HepG2 (cell line): ENCODE data around the gene C19orf73. TPM values are rescaled to one million over a fixed set of nuclear protein-coding genes. Genes with fewer than 3 reads are reported as not detected.

ENCODE experiments used
- ATAC-seq: fragments of 200-7000 bp; cut with Tn5 transposase; 3 replicates; pipeline ENCODE4 v1.9.1; 2020; ENCODE audit warnings: mild to moderate bottlenecking, moderate library complexity
- BruUV-seq: library from RNA; stranded (reverse); fragments of 400-500 nt; replicated peaks from 2 replicates; lab custom pipeline; 2021; lab: Mats Ljungman, UMichigan
- CTCF ChIA-PET: fragments of 300-600 bp; formaldehyde crosslinking; extraction: SDS; loops from one replicate; lab custom pipeline; 2021; ENCODE audit warnings: low total read pairs, inconsistent platforms, low intra/inter-chr PET ratio; lab: Yijun Ruan, JAX
- POLR2A ChIA-PET: fragments of 350-600 bp; sonication (Branson Sonifier 250); formaldehyde crosslinking; loops from one replicate; lab custom pipeline; 2020; ENCODE audit warnings: antibody characterized with exemption, inconsistent platforms; lab: Yijun Ruan, JAX
- DNase-seq: peaks from one replicate; pipeline ENCODE4 v3.0.0-alpha.2; 2015; ENCODE audit warnings: low spot score
- FAIRE-seq: peaks from 3 replicates; lab custom pipeline; 2011; peaks lifted over from hg19 to GRCh38; lab: Jason Lieb, UNC
- H2AFZ ChIP-seq: one replicate; pipeline ENCODE4 v1.6.1; 2011; ENCODE audit warnings: low read length, inconsistent platforms
- H3K27ac ChIP-seq: fragments of 300-600 bp; 3 replicates; pipeline ENCODE4 v1.8.0; 2011; ENCODE audit warnings: mixed run types, mild to moderate bottlenecking, mixed read lengths, low read length, inconsistent platforms; ENCODE audit not compliant: insufficient read depth; ENCODE audit errors: extremely low read length
- H3K27me3 ChIP-seq, 2 experiments: fragments of 200-600 bp in 1 of 2; 2 replicates in 1 of 2; 3 replicates in 1 of 2; pipeline versions ENCODE4 v1.6.0 to v1.8.0; 2011; ENCODE audit warnings: low read length in 2 of 2, mild to moderate bottlenecking in 2 of 2, moderate library complexity in 2 of 2, inconsistent platforms in 1 of 2; ENCODE audit not compliant: insufficient read depth in 2 of 2, control insufficient read depth in 1 of 2
- H3K36me3 ChIP-seq, 2 experiments: fragments of 200-600 bp in 1 of 2; replicated peaks in 1 of 2; 2 replicates in 1 of 2; 3 replicates in 1 of 2; pipeline versions ENCODE4 v1.5.1 to v1.8.0; 2011; ENCODE audit warnings: low read length in 2 of 2, inconsistent platforms in 1 of 2; ENCODE audit not compliant: insufficient read depth in 2 of 2, control insufficient read depth in 1 of 2
- H3K4me1 ChIP-seq: 2 replicates; pipeline ENCODE4 v1.5.1; 2012; ENCODE audit warnings: low read length, inconsistent platforms; ENCODE audit not compliant: insufficient read depth
- H3K4me2 ChIP-seq: 2 replicates; pipeline ENCODE4 v1.6.0; 2011; ENCODE audit warnings: low read depth, low read length, inconsistent platforms
- H3K4me3 ChIP-seq, 3 experiments: fragments of 200-600 bp in 1 of 3; sonication (generic), shearing (Covaris generic) in 1 of 3; replicated peaks in 1 of 3; 2 replicates each; pipeline ENCODE4 v1.5.1; 2011 to 2016; ENCODE audit warnings: low read length in 3 of 3, inconsistent platforms in 2 of 3, low read depth in 2 of 3, mild to moderate bottlenecking in 2 of 3, control low read depth in 1 of 3, mixed read lengths in 1 of 3; ENCODE audit not compliant: insufficient read depth in 1 of 3
- H3K79me2 ChIP-seq: one replicate; pipeline ENCODE4 v1.6.1; 2011; ENCODE audit warnings: low read length, inconsistent platforms; ENCODE audit not compliant: insufficient read depth
- H3K9ac ChIP-seq: 2 replicates; pipeline ENCODE4 v1.6.0; 2011; ENCODE audit warnings: mild to moderate bottlenecking, low read depth, low read length, inconsistent platforms; ENCODE audit not compliant: insufficient read depth
- H3K9me3 ChIP-seq: 2 replicates; pipeline ENCODE4 v1.5.1; 2012; ENCODE audit warnings: mild to moderate bottlenecking, low read length
- H4K20me1 ChIP-seq: 2 replicates; pipeline ENCODE4 v1.6.0; 2011; ENCODE audit warnings: inconsistent platforms, mild to moderate bottlenecking, low read length, moderate library complexity; ENCODE audit not compliant: insufficient read depth
- BORCS8-MEF2B ChIP-seq: sonication (generic); formaldehyde crosslinking; IDR thresholded peaks from 2 replicates; pipeline ENCODE4 v1.8.0; 2022; ENCODE audit warnings: mild to moderate bottlenecking, missing genetic modification reagents
- CCAR2 ChIP-seq: fragments of 200-400 bp; formaldehyde crosslinking; optimal IDR thresholded peaks from 2 replicates; pipeline ENCODE3; 2018; ENCODE audit warnings: low read depth, mild to moderate bottlenecking, low read length, moderate library complexity
- CTCF ChIP-seq: sonication (generic); formaldehyde crosslinking; IDR thresholded peaks from 2 replicates; pipeline ENCODE4 v1.5.0; 2020; ENCODE audit warnings: mild to moderate bottlenecking, missing genetic modification reagents, moderate library complexity
- HOXA5 ChIP-seq: sonication (generic); formaldehyde crosslinking; IDR thresholded peaks from 2 replicates; pipeline ENCODE4 v1.4.0; 2020; ENCODE audit warnings: missing genetic modification reagents
- KDM2A ChIP-seq: sonication (generic); formaldehyde crosslinking; IDR thresholded peaks from 2 replicates; pipeline ENCODE4 v1.4.0; 2020; ENCODE audit warnings: low read depth, missing genetic modification reagents, borderline replicate concordance
- KLF13 ChIP-seq: sonication (generic); formaldehyde crosslinking; IDR thresholded peaks from 2 replicates; pipeline ENCODE4 v1.4.0; 2020; ENCODE audit warnings: mild to moderate bottlenecking, missing genetic modification reagents
- MTA3 ChIP-seq: sonication (generic); formaldehyde crosslinking; IDR thresholded peaks from 2 replicates; pipeline ENCODE4 v1.4.0; 2020; ENCODE audit warnings: missing genetic modification reagents
- NFE2L2 ChIP-seq: fragments of 150-350 bp; IDR thresholded peaks from 2 replicates; pipeline ENCODE4 v1.6.1; 2014; ENCODE audit warnings: low read length
- PHF5A ChIP-seq: IDR thresholded peaks from one replicate; pipeline ENCODE4 v1.6.1; 2018; ENCODE audit warnings: low read depth, missing genetic modification reagents; ENCODE audit not compliant: unreplicated experiment
- RAD21 ChIP-seq: fragments of 450-650 bp; formaldehyde crosslinking; IDR thresholded peaks from 2 replicates; pipeline ENCODE4 v1.5.0; 2020; ENCODE audit warnings: mild to moderate bottlenecking
- RBM22 ChIP-seq: fragments of 200-400 bp; formaldehyde crosslinking; optimal IDR thresholded peaks from 2 replicates; pipeline ENCODE3; 2017; ENCODE audit warnings: mild to moderate bottlenecking, low read length, moderate library complexity
- STAG1 ChIP-seq: sonication (generic); formaldehyde crosslinking; IDR thresholded peaks from 2 replicates; pipeline ENCODE4 v1.4.0; 2020; ENCODE audit warnings: missing genetic modification reagents
- XRCC5 ChIP-seq: fragments of 200-400 bp; formaldehyde crosslinking; optimal IDR thresholded peaks from 2 replicates; pipeline ENCODE3; 2017; ENCODE audit warnings: mild to moderate bottlenecking, low read length
- ZBTB33 ChIP-seq: sonication (generic); formaldehyde crosslinking; IDR thresholded peaks from 2 replicates; pipeline ENCODE4 v1.4.0; 2020; ENCODE audit warnings: missing genetic modification reagents
- ZFP41 ChIP-seq: sonication (generic); formaldehyde crosslinking; IDR thresholded peaks from 2 replicates; pipeline ENCODE4 v1.4.0; 2020; ENCODE audit warnings: mild to moderate bottlenecking, missing genetic modification reagents, borderline replicate concordance
- ZNF335 ChIP-seq: sonication (generic); formaldehyde crosslinking; IDR thresholded peaks from 2 replicates; pipeline ENCODE4 v1.4.0; 2020; ENCODE audit warnings: missing genetic modification reagents
- ZNF552 ChIP-seq: sonication (generic); formaldehyde crosslinking; IDR thresholded peaks from 2 replicates; pipeline ENCODE4 v1.9.0; 2022; ENCODE audit warnings: missing genetic modification reagents, mild to moderate bottlenecking, borderline replicate concordance
- WGBS: methylation state at CpG from one replicate; pipeline ENCODE4 v1.1.6; 2017; ENCODE audit warnings: low lambda C conversion rate; 5-methylcytosine and 5-hydroxymethylcytosine counted together
- in situ Hi-C: cut with HindIII; loops from 2 replicates; pipeline ENCODE4 v1.10.0; 2017; ENCODE audit warnings: low pct_unique_long_range_greater_than_20kb; ENCODE audit not compliant: extremely low pct_ligation_motif_present
- intact Hi-C: fragments of 100-400 bp; cut with micrococcal nuclease; formaldehyde crosslinking; loops from one replicate; pipeline ENCODE4 v1.10.0; 2022; ENCODE audit not compliant: unreplicated experiment
- polyA plus RNA-seq, 8 experiments: library from polyadenylated mRNA; depleted of rRNA in 3 of 8; stranded (reverse) in 7 of 8; unstranded in 1 of 8; fragments of >200 nt; fragmentation: Illumina TruSeq in 4 of 8; extraction: Trizol in 4 of 8; gene quantifications; 2 replicates each; pipeline versions ENCODE4 v1.2.1 to v1.2.3, GENCODE V29; 2011 to 2016; ENCODE audit warnings: low read depth in 4 of 8, missing spikeins in 1 of 8, mixed read lengths in 1 of 8; ENCODE audit not compliant: insufficient read depth in 1 of 8
- total RNA-seq, 5 experiments: library from RNA; depleted of rRNA; stranded (reverse); fragments of >200 nt; fragmentation: Illumina TruSeq; extraction: Trizol; gene quantifications; 2 replicates each; pipeline ENCODE4 v1.2.3, GENCODE V29; 2016; ENCODE audit warnings: low read depth in 1 of 5

Gene C19orf73
- total and polyA plus RNA-seq, 2 of the 13 experiments (the other 11 are each of a cell fraction or from before 2014, with no cell fraction given), result 1.4 to 1.5 TPM

- ChIA-PET POLR2A (interaction anchor here (1.2 to 1.4 kb wide), 3 partner anchors 9 to 113 kb away, joined by 4 read pairs; partner anchors contain the start of genes GYS1 and RUVBL2), CTCF (interaction anchor here (1.1 to 1.8 kb wide), 2 partner anchors 9 to 38 kb away, joined by 4 to 7 read pairs; no protein-coding TSS in a partner anchor)
- no TSS peak for BruUV-seq
- in situ Hi-C loops, result no loop called here
- FAIRE-seq (peak; percentile 76), ATAC-seq (peak; percentile 75), DNase-seq (peak; percentile 59)
- Histone ChIP-seq H3K27ac (no peak overlapping the region), H3K9me3 (no peaks in the 10 kb centered on the region), H3K9ac (no peak overlapping the region), H2AFZ (no peak overlapping the region), H3K36me3 (peaks cover 21 to 70% of the 10 kb centered on the region in 2 experiments; a peak in 4 of 5 replicates), H3K4me1 (no peaks in the 10 kb centered on the region), H4K20me1 (peaks cover 20% of the 10 kb centered on the region), H3K79me2 (no peaks in the 10 kb centered on the region), H3K4me3 (no peak overlapping the region), H3K4me2 (no peak overlapping the region), H3K27me3 (no peaks in the 10 kb centered on the region)
- intact Hi-C loops, result no loop called here
- 69% methylated on average over 11 of the region's 12 CpGs for WGBS
- TF ChIP-seq RAD21 (peak; percentile 48; the same call in 1 of the 2 replicates), HOXA5 (CRISPR knock-in tag) (no peak), KDM2A (CRISPR knock-in tag) (peak; percentile 33; the same call in 1 of the 2 replicates), PHF5A (CRISPR knock-in tag) (no peak), STAG1 (CRISPR knock-in tag) (peak; percentile 45), NFE2L2 (peak; percentile 51; the same call in 1 of the 2 replicates), MTA3 (no peak), CTCF (CRISPR knock-in tag) (peak; percentile 84), ZNF552 (CRISPR knock-in tag) (no peak), ZNF335 (CRISPR knock-in tag) (no peak), CCAR2 (no peak), ZBTB33 (peak; percentile 31; the same call in 1 of the 2 replicates), KLF13 (0 out of 2 replicates have a peak, but pooled peaks have one; percentile 14), ZFP41 (CRISPR knock-in tag) (0 out of 2 replicates have a peak, but pooled peaks have one; percentile 19), XRCC5 (peak; percentile 78), RBM22 (peak; percentile 77), BORCS8-MEF2B (CRISPR knock-in tag) (0 out of 2 replicates have a peak, but pooled peaks have one; percentile 37)
Measured at GRCh38 chr19:49106648-49107135, 12.3 kb downstream of the C19orf73 start.
